Measurements from ENCODE around the gene C4orf50. TPM values are rescaled to one million over a fixed set of nuclear protein-coding genes. Genes with fewer than 3 reads are reported as not detected.

Gene C4orf50
- total and polyA plus RNA-seq, 2 of the 8 experiments (the other 6 are each of a cell fraction or from before 2014, with no cell fraction given): 0.08 to 0.22 TPM

DNA sequence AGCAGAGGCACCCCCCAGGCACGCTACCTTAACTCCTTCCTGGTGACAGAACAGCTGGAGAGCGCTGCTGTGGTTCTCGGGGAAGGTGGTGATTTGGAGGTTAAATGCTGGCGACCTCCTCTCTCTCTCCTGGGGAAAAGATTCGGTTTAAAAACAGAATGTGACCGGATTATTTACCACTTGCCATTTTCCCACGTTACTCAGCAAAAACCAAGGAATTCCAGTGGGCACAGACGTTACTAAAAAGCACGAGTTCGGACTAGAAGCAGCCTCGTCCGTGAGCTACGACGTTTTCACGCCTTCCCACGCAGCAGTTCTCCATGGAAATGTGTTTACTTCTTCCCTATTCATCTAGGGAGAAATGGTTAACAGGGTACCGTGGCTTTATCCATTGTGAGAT lies 32.3 kb upstream of the C4orf50 start:
- Histone ChIP-seq H2BK12ac (ENCODE audit: low read depth, low read length) (0 out of 2 replicates have a peak overlapping the region, but pooled peaks have one; percentile 23), H3K79me2 (ENCODE audit: control insufficient read depth in 1 of 2, insufficient read depth in 2 of 2, low read length in 2 of 2) (no peaks in the 10 kb centered on the region), H3K79me1 (ENCODE audit: low read depth, low read length) (no peaks in the 10 kb centered on the region), H3K27ac (ENCODE audit: low read depth, low read length) (no peak overlapping the region), H3K9ac (replicated peaks in 1 of 4; ENCODE audit: extremely low read depth in 1 of 4, low read depth in 3 of 4, low read length in 3 of 4) (no peak overlapping the region), H2AK5ac (ENCODE audit: low read depth, low read length) (no peak overlapping the region), H2AFZ (ENCODE audit: low read length) (no peak overlapping the region), H4K20me1 (replicated peaks in 1 of 2; ENCODE audit: control insufficient read depth in 1 of 2, insufficient read depth in 2 of 2, low read length in 2 of 2) (peaks cover 2% of the 10 kb centered on the region in 2 experiments), H3K23ac (ENCODE audit: insufficient read length) (no peak overlapping the region), H4K8ac (ENCODE audit: extremely low read depth, insufficient read depth, low read length) (no peak overlapping the region), H3K4me3 (ENCODE audit: extremely low read depth in 1 of 4, insufficient read depth in 2 of 4, low read depth in 3 of 4, low read length in 4 of 4) (no peak overlapping the region), H3K14ac (ENCODE audit: insufficient read length) (no peak overlapping the region), H2BK120ac (replicated peaks; ENCODE audit: low read depth, low read length) (no peak overlapping the region), H3K18ac (ENCODE audit: extremely low read depth, low read length) (no peak overlapping the region), H4K91ac (replicated peaks; ENCODE audit: insufficient read length, low read length) (no peak overlapping the region), H3K4me2 (ENCODE audit: insufficient read depth in 1 of 2, low read depth in 2 of 2, low read length in 2 of 2) (no peak overlapping the region), H3K36me3 (ENCODE audit: control insufficient read depth in 2 of 4, insufficient read depth in 4 of 4, low read length in 3 of 4) (no peaks in the 10 kb centered on the region), H3K56ac (replicated peaks; ENCODE audit: insufficient read length, low read depth, low read length) (no peak overlapping the region), H4K5ac (ENCODE audit: insufficient read length, low read depth, low read length) (no peak overlapping the region), H3K23me2 (ENCODE audit: low read depth, low read length) (no peaks in the 10 kb centered on the region), H3K27me3 (replicated peaks in 1 of 4; ENCODE audit: control insufficient read depth in 3 of 4, extremely low read depth in 1 of 4, insufficient read depth in 3 of 4, low read length in 3 of 4) (no peaks in the 10 kb centered on the region; a peak in 2 of 7 replicates), H3K4me1 (replicated peaks in 1 of 4; ENCODE audit: control insufficient read depth in 3 of 4, insufficient read depth in 4 of 4, low read length in 3 of 4) (no peaks in the 10 kb centered on the region; a peak in 1 of 7 replicates), H2BK15ac (ENCODE audit: low read length) (no peak overlapping the region), H3K9me3 (ENCODE audit: insufficient read depth in 2 of 2, low read depth in 1 of 2, low read length in 1 of 2) (no peaks in the 10 kb centered on the region), H3K4ac (replicated peaks; ENCODE audit: insufficient read length, low read depth, low read length) (no peak overlapping the region), H2BK20ac (ENCODE audit: low read length) (no peak overlapping the region), H2BK5ac (ENCODE audit: low read depth, low read length) (no peak overlapping the region)
- FAIRE-seq: no peak
- TF ChIP-seq BCL11A (IDR thresholded peaks at IDR 0.05; ENCODE audit: low read depth in 2 of 2, low read length in 2 of 2) (no peak), CEBPB (IDR thresholded peaks at IDR 0.05; ENCODE audit: low read depth, low read length) (no peak), RXRA (IDR thresholded peaks at IDR 0.05; ENCODE audit: insufficient read depth, low read depth, low read length) (no peak), TCF12 (IDR thresholded peaks at IDR 0.05; ENCODE audit: low read depth, low read length) (no peak), CREB1 (IDR thresholded peaks at IDR 0.05) (no peak), PHF8 (conservative IDR thresholded peaks at IDR 0.05; ENCODE audit: low read depth, low read length) (no peak), RAD21 (IDR thresholded peaks at IDR 0.05 in 1 of 2, conservative IDR thresholded peaks at IDR 0.05 in 1 of 2; ENCODE audit: low read depth in 2 of 2, low read length in 2 of 2) (no peak), SRF (IDR thresholded peaks at IDR 0.05; ENCODE audit: low read depth, low read length) (no peak), CBX8 (IDR thresholded peaks at IDR 0.05; ENCODE audit: borderline replicate concordance, low read depth, low read length) (no peak)
- TF ChIP-seq, protein P1, sequence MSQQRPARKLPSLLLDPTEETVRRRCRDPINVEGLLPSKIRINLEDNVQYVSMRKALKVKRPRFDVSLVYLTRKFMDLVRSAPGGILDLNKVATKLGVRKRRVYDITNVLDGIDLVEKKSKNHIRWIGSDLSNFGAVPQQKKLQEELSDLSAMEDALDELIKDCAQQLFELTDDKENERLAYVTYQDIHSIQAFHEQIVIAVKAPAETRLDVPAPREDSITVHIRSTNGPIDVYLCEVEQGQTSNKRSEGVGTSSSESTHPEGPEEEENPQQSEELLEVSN (IDR thresholded peaks at IDR 0.05): no peak
- POLR2A ChIA-PET (ENCODE audit: partially characterized antibody): no interaction called here
- CTCF ChIA-PET (ENCODE audit: partially characterized antibody): interaction anchor here (1.2 to 1.5 kb wide), 4 partner anchors 9 to 52 kb away, joined by 3 to 4 read pairs (median 4); no protein-coding TSS in a partner anchor
- 88% methylated on average over 17 of the region's 17 CpGs; no CpG with 5 or more reads in 1 of the 2 experiments for WGBS, 2 experiments (ENCODE audit: extremely low coverage in 1 of 2, insufficient coverage in 1 of 2, insufficient read length in 1 of 2, insufficient replicate concordance in 2 of 2, low coverage in 1 of 2, low lambda C conversion rate in 2 of 2, missing lambda C conversion rate in 1 of 2)
- no peak for DNase-seq (ENCODE audit: low read depth in 1 of 2, low spot score in 2 of 2)

Data from H1 (cell line).